GM13976 (cell line): ENCODE data around the gene PLPP7.

Experiments used
- DNase-seq: peaks from one replicate; pipeline ENCODE4 v3.0.0; 2012; ENCODE audit warnings: low spot score
- in situ Hi-C: fragments of 300-500 bp; cut with MboI; formaldehyde crosslinking; loops from one replicate; pipeline ENCODE4 v1.12.0; 2022; ENCODE audit warnings: low sequenced_read_pairs, mixed read lengths, inconsistent platforms; ENCODE audit not compliant: unreplicated experiment
- TF ChIP-seq, protein P1 (sequence below): IDR thresholded peaks from 2 replicates; pipeline ENCODE4 v1.5.1; 2012; ENCODE audit warnings: borderline replicate concordance, mild to moderate bottlenecking; ENCODE audit not compliant: insufficient read depth; ENCODE audit errors: extremely low read depth, missing control alignments, control extremely low read depth

PLPP7 gene

GRCh38 chr9:131281119-131281965 lies 8.2 kb upstream of the PLPP7 start:
- in situ Hi-C loops = no loop called here
- no peak for DNase-seq
- TF ChIP-seq, protein P1, sequence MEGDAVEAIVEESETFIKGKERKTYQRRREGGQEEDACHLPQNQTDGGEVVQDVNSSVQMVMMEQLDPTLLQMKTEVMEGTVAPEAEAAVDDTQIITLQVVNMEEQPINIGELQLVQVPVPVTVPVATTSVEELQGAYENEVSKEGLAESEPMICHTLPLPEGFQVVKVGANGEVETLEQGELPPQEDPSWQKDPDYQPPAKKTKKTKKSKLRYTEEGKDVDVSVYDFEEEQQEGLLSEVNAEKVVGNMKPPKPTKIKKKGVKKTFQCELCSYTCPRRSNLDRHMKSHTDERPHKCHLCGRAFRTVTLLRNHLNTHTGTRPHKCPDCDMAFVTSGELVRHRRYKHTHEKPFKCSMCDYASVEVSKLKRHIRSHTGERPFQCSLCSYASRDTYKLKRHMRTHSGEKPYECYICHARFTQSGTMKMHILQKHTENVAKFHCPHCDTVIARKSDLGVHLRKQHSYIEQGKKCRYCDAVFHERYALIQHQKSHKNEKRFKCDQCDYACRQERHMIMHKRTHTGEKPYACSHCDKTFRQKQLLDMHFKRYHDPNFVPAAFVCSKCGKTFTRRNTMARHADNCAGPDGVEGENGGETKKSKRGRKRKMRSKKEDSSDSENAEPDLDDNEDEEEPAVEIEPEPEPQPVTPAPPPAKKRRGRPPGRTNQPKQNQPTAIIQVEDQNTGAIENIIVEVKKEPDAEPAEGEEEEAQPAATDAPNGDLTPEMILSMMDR = no peak

DNA sequence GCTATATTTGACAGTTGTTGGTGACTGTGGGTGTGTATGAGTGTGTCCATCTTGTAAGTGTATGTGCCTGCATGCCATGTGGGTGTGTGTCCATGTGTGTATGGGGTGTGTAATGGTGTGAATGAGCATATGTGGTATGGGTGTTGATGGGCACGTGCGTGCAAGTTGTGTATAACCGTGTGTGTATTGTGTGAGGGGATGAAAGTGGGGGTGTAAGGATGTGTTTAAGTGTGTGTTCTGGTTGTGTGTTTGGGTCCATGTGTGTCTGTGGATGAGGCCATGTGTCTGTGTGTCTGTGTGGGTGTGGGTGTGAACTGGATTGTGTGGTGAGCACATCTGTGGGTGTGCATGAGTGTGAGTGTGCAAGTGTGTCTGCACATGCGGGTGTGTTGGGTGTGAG lies 7.3 kb upstream of the PLPP7 start:
- no peak for DNase-seq
- in situ Hi-C loops = no loop called here
- TF ChIP-seq, protein P1 = no peak

DNA sequence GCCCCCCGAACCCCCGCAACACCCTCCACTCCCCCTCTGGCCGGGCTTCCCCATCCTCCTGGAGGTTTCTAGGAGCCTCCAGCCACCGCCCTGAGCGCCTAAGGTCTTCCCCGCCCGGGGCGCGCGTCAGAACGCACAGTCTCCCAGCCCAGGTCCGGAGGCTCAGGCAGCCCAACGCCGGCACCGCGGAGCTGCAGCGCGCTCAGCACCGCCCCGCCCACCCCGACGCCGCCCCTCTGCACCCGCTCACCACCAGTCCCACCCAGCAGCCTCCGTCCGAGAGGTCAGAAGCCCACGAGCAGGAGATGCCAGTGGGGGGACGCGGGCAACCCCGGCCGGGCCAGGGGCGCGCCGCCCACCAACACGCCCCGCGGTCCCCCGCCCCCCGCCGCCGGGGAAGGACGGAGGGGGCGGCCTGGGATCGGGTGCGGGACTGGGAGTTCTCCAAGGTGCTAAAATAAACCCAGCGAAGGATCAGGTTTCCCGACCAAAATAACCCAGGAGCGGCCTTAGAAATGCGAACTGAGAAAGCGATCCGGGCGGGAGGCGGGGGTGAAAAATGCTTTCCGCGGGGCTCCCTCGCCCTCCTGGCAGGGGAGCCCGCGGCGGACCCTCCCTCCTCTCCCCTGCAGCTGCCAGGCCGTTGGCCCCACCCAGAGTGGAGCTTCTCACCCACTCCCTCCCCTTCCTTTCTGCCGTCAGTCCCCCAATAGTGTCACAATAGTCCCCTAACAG lies 6.7 kb upstream of the PLPP7 start:
- no peak for DNase-seq
- TF ChIP-seq, protein P1 = no peak
- in situ Hi-C loops = no loop called here

DNA sequence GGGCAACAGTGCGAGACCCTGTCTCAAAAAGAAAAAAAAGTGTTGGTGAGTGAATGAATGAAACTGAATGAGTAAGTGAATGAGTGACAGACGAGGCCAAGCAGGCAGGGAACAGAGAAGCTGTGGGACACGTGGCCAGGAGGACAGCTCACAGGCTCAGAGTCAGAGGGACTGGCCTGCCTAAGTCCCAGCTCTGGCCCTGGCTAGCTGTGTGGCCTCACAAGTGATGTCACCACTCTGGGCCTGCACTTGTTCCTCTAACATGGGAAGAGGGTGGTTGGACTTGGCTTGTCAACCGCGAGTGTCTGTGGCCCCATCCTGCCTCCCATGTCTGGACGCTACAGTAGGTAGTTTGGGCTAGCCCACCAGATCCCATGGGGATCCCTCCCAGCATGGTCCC lies 4.7 kb upstream of the PLPP7 start:
- TF ChIP-seq, protein P1 = no peak
- DNase-seq = no peak
- in situ Hi-C loops = no loop called here

- DNase-seq = no peak
- in situ Hi-C loops = no loop called here
- TF ChIP-seq, protein P1 = no peak
These were observed 2.2 kb upstream of the PLPP7 start for GRCh38 chr9:131287359-131287758.

DNA sequence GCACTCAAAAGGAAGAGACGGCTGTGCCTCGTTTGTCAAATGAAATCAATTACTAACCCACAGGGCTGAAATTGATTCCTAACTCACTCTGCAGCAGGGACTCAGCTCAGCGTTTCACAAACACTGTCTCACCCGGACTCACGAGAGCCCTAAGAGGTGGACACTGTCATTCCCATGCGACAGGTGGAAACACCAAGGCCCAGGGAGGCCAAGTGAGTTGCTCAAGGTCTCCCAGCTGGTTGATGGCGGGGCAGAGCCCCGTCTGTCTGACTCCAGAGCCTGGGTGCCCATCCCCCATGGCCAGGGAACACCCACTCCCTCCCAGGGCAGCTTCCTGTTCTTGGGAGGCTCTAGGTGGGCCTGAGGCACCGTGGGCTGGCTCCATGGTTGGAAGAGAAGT lies 1.3 kb upstream of the PLPP7 start:
- DNase-seq = no peak
- TF ChIP-seq, protein P1 = no peak
- in situ Hi-C loops = no loop called here
